Esophagus muscularis mucosa (tissue), 4 donors: Measurements from ENCODE around the gene RCBTB2.

Experiments used
- EP300 ChIP-seq: sonication (generic); formaldehyde crosslinking; IDR thresholded peaks from one replicate; pipeline ENCODE4 v1.6.1; 2017; ENCODE audit warnings: antibody characterized with exemption
- POLR2A ChIP-seq: fragments of 450-650 bp; IDR thresholded peaks from one replicate; pipeline ENCODE4 v1.6.1; 2017; ENCODE audit warnings: antibody characterized with exemption, moderate library complexity, mild to moderate bottlenecking, low read depth
- POLR2AphosphoS5 ChIP-seq, 2 donors: sonication (generic); formaldehyde crosslinking; IDR thresholded peaks; one replicate each; pipeline ENCODE4 v1.6.1; 2017; ENCODE audit warnings: antibody characterized with exemption in 2 of 2
- TF ChIP-seq, protein P1 (sequence below), 3 experiments: fragments of 200-600 bp in 2 of 3; fragments of 450-650 bp in 1 of 3; sonication (generic) in 2 of 3; IDR thresholded peaks; one replicate each; pipeline ENCODE4 v1.5.1; 2017 to 2019; ENCODE audit warnings: antibody characterized with exemption in 3 of 3, mild to moderate bottlenecking in 2 of 3, moderate library complexity in 1 of 3

DNA sequence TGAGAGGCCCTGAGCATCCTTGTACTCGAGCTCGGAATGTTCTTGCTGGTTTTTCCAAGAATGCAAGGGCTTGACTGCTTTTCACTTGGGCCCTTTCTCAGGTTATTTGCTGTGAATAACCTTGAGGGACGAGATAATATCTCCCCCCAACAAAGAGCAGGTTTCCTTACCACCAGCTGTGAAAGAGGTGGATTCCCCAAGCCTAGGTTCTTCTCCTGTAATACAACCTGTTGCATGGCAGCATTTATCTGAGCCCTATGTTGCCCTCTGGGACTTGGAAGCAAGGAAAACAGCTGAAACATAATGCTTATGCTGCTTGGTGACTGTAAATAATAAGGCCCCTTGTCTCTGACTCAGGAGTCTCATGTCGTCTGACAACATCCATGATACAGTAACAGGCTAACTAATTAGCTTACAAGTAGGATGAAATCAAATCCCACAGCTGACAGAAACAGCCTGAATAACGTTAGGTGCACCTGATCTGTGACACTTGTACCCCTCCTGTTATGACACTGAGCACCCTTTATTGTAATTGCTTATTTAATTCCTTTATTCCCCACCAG lies 43.6 kb upstream of the RCBTB2 start:
- no peak for TF ChIP-seq POLR2AphosphoS5 (IDR thresholded peaks at IDR 0.05)
- TF ChIP-seq, protein P1, sequence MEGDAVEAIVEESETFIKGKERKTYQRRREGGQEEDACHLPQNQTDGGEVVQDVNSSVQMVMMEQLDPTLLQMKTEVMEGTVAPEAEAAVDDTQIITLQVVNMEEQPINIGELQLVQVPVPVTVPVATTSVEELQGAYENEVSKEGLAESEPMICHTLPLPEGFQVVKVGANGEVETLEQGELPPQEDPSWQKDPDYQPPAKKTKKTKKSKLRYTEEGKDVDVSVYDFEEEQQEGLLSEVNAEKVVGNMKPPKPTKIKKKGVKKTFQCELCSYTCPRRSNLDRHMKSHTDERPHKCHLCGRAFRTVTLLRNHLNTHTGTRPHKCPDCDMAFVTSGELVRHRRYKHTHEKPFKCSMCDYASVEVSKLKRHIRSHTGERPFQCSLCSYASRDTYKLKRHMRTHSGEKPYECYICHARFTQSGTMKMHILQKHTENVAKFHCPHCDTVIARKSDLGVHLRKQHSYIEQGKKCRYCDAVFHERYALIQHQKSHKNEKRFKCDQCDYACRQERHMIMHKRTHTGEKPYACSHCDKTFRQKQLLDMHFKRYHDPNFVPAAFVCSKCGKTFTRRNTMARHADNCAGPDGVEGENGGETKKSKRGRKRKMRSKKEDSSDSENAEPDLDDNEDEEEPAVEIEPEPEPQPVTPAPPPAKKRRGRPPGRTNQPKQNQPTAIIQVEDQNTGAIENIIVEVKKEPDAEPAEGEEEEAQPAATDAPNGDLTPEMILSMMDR (IDR thresholded peaks at IDR 0.05) = no peak
- no peak for TF ChIP-seq EP300
- no peak for TF ChIP-seq POLR2A
